ENCODE measurements around the gene ABCF3.
"Not testable (repeated sequence)": the region's sequence is repeated elsewhere in the genome, so short reads cannot be mapped to it uniquely, and the experiment has no call there.

ABCF3 gene
- 78.7 to 89.5 reads per million in 2 donors for total RNA-seq

GRCh38 chr3:184186184-184186901 lies at the start of gene ABCF3:
TSS of gene ABCF3 (plus strand) at chr3:184186199. CDS start at chr3:184186208, 9 bp downstream.
- DNase-seq, result no peak

GRCh38 chr3:184140436-184140835 lies 45.6 kb upstream of the ABCF3 start:
- DNase-seq, result no peak

- no peak for DNase-seq
Measured at GRCh38 chr3:184142199-184142598, 43.8 kb upstream of the ABCF3 start.

- DNase-seq, result no peak
Measured at GRCh38 chr3:184143327-184143726, 42.7 kb upstream of the ABCF3 start.

GRCh38 chr3:184144505-184144904 lies 41.5 kb upstream of the ABCF3 start:
- DNase-seq, result no peak

- no peak for DNase-seq
Measured at GRCh38 chr3:184145111-184145524, 40.9 kb upstream of the ABCF3 start.

- DNase-seq, result no peak
Measured at GRCh38 chr3:184145751-184146270, 40.2 kb upstream of the ABCF3 start.

- no peak for DNase-seq
Measured at GRCh38 chr3:184148076-184148475, 37.9 kb upstream of the ABCF3 start.

- DNase-seq, result no peak
Measured at GRCh38 chr3:184149123-184149522, 36.9 kb upstream of the ABCF3 start.

GRCh38 chr3:184149770-184150169 lies 36.2 kb upstream of the ABCF3 start:
- DNase-seq, result not testable (repeated sequence)

GRCh38 chr3:184154885-184155643 lies 30.9 kb upstream of the ABCF3 start, which contains the start of gene DVL3:
TSS of gene DVL3 (plus strand) at chr3:184155377. CDS start at chr3:184155636, 259 bp downstream.
- peak; percentile 28 for DNase-seq

GRCh38 chr3:184155644-184156521 lies 30.1 kb upstream of the ABCF3 start:
- peak; percentile 30 for DNase-seq

GRCh38 chr3:184156522-184156955 lies 29.5 kb upstream of the ABCF3 start:
- no peak for DNase-seq

GRCh38 chr3:184157206-184157605 lies 28.8 kb upstream of the ABCF3 start:
- no peak for DNase-seq

- DNase-seq, result no peak
Measured at GRCh38 chr3:184158404-184158803, 27.6 kb upstream of the ABCF3 start.

GRCh38 chr3:184160456-184160855 lies 25.5 kb upstream of the ABCF3 start:
- no peak for DNase-seq

- not testable (repeated sequence) for DNase-seq
Measured at GRCh38 chr3:184162571-184163070, 23.4 kb upstream of the ABCF3 start.

GRCh38 chr3:184164648-184165330 lies 21.2 kb upstream of the ABCF3 start:
- DNase-seq, result no peak

GRCh38 chr3:184165543-184165942 lies 20.5 kb upstream of the ABCF3 start:
- DNase-seq, result no peak

GRCh38 chr3:184166671-184167070 lies 19.3 kb upstream of the ABCF3 start:
- no peak for DNase-seq

GRCh38 chr3:184167786-184168185 lies 18.2 kb upstream of the ABCF3 start:
- DNase-seq, result no peak

All from T-helper 9 cell (primary cell).